T-helper 2 cell treated with Interferon-gamma antibody and Interleukin-4, amounts not matched to agents 100 ng/mL and 5 ng/mL, for 36 hours (primary cell): Measurements from ENCODE around the gene CDO1. TPM values are rescaled to one million over a fixed set of nuclear protein-coding genes. Genes with fewer than 3 reads are reported as not detected.

Experiments
- intact Hi-C: fragments of 100-400 bp; cut with micrococcal nuclease; formaldehyde crosslinking; loops from one replicate; pipeline ENCODE4 v1.15.1; 2023
- total RNA-seq: library from RNA; stranded (reverse); gene quantifications from 2 replicates; pipeline ENCODE4 v1.2.3, GENCODE V29; 2022

Gene CDO1
- total RNA-seq, 1 donor from 2014 or later = 0.23 TPM

DNA sequence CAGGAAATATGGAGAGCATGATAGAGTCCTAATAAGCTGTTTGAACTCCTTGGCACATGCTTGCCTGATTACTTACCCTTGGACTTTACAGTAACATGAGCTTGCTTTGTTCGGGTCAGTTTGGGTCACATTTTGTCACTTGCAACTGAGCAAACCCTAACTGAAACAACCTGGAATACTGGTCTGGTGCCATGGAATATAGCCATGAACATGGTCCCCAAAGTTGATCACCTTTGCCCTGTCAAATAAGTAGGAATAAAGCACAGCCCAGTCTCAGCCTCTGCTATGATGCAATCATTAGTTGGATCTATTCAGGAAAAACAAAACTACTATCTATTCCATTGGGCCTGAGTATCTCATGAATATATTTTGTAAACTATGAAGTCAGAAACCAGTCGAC lies 18.2 kb downstream of the CDO1 start:
- intact Hi-C loops = no loop called here

DNA sequence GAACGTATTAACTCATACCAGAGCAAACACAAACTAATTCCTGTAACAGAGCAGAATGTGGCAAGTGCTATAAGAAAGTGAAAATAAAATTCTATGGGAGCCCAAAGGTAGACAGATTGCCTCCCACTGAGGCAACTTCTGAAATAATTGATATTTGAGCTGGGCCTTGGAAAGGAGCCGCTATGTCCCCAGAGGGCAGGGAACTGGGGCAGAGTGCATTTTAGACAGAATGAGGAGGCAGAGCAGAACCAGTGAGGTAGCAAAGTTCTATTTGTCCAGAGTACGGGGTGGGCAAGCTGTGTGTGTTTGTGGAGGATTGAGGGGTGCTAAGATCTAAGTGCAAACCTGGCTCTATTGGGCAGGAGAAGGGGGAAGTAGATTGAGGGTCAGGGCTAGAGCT lies 19.8 kb downstream of the CDO1 start:
- intact Hi-C loops = no loop called here

DNA sequence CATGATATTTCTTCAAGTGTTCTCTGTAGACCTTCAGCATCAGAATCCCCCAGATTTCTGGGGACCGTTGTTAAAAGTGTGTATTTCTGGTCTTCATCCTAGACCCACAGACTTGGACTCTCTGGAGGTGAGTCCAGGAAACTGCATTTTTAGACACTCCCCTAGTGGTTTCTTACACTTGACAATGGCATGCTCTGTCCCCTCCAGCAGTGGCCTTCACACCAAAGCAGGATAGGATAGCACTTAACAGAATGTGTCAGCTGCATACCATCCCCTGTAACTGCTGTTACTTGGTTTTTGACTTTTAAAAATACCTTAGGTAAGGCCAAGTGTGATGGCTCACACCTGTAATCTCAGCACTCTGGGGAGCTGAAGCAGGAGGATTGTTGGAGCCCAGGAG lies 20.8 kb downstream of the CDO1 start:
- intact Hi-C loops = no loop called here

- intact Hi-C loops = no loop called here
These were observed 28.0 kb downstream of the CDO1 start for GRCh38 chr5:115788440-115788839.

GRCh38 chr5:115787426-115787825 lies 29.0 kb downstream of the CDO1 start:
- intact Hi-C loops = no loop called here

- intact Hi-C loops = no loop called here
These were observed 30.9 kb downstream of the CDO1 start for GRCh38 chr5:115785381-115786065.

DNA sequence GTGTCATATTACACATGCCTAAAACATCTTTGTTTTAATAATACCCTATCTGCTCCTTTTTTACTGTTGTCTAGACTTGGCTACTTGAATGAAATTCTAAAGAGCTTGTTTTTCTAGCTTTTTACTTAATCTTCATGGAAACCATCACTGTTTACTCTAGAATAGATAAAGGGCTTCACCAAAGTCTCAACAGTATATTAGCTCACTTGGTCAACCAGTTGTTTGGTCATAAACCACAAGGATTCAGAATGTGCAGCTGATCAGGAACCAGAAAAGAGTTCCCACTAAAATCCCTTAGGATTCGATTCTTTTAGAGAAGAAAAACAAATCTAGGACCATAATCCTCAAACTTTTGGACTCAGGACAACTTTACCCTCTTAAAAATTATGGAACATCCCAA lies 38.0 kb downstream of the CDO1 start:
- intact Hi-C loops = no loop called here

DNA sequence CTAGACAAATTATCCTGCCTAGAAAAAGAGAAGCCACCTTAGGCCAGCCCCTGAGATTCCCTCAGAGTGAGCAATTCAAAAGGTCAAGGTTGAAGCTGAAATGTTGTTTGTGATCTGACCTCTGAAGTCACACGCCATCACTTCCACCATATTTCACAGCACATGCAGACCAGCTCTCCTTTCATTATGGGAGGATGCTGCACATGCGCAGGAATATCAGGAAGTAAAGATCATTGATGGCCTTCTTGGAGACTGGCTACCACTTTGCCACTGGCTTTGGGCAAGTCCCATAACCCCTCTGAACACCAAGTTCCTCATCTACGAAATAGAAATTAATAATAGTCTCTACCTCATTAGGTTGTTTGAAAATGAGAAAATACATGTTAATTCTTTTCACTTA lies 39.5 kb downstream of the CDO1 start:
- intact Hi-C loops = no loop called here

DNA sequence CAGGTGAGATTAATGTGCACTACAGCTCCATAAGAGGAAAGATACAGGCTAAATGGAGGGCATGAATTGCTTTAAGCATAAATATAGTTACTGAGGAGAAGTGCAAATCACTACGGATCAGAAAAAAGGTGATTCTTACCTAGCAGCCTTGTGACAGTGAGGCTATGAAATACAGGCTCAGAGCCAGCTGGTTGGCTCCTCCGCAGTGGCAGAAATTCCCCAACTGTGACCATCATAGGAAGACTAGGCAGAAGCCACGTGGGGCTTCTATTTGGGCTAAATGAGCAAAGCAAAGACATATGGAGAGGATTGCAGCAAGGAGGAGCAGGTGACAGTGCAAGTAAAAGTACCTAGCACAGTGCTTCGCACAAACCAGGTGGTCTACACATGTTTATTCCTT lies 40.5 kb downstream of the CDO1 start:
- intact Hi-C loops = no loop called here

DNA sequence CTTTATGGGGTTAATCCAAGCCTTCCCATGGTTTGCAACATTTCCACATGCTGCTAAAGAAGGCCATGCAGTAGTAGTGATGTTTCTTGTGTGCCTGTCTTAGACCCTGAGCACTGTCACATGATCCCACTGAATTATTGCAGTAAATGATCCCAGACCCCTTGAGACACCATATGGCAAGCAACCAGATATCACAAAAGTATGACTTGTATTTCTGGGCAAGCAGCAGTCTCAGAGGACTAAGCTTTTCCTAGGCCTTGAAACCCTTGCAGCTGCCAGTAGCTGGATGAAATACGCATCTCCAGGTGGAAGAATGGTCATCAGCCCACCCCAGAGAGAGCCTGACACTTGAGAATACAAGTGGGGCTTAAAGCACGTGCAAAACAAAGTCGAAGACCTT lies 41.8 kb downstream of the CDO1 start:
- intact Hi-C loops = loop anchor here (5.0 kb wide), 1 partner anchor 142 kb away; no protein-coding TSS in a partner anchor

GRCh38 chr5:115772731-115773475 lies 43.6 kb downstream of the CDO1 start:
- intact Hi-C loops = loop anchor here (5.0 kb wide), 1 partner anchor 141 kb away; no protein-coding TSS in a partner anchor

DNA sequence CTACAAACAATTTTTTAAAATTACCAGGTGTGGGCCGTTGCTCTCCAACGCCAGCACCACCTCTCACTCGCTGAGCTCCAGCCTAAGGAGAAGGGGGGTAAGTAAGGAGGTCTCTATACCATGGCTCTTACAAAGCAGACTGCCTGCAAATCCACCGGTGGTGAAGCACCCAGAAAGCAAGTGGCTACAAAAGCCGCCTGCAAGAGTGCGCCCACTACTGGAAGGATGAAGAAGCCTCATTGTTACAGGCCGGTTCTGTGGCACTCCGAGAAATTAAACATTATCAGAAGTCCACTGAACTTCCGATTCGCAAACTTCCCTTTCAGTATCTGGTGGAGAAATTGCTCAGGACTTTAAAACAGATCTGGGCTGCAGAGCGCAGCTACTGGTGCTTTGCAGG lies 46.0 kb downstream of the CDO1 start:
- intact Hi-C loops = loop anchor here (5.0 kb wide), 1 partner anchor 138 kb away; no protein-coding TSS in a partner anchor

DNA sequence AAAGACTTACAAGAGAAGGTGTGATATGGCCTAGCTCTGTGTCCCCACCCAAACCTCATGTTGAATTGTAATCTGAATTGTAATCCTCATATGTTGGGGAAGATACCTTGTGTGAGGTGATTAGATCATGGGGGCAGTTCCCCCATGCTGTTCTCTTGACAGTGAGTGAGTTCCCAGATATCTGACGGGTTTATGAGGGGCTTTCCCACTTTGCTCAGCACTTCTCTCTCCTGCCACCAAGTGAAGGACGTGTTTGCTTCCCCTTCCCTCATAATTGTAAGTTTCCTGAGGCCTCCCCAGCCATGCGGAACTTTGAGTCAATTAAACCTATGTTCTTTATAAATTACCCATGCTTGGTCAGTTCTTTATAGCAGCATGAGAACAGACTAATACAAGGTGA lies 49.0 kb downstream of the CDO1 start:
- intact Hi-C loops = no loop called here

- intact Hi-C loops = no loop called here
These were observed 49.9 kb downstream of the CDO1 start for GRCh38 chr5:115766608-115767007.

DNA sequence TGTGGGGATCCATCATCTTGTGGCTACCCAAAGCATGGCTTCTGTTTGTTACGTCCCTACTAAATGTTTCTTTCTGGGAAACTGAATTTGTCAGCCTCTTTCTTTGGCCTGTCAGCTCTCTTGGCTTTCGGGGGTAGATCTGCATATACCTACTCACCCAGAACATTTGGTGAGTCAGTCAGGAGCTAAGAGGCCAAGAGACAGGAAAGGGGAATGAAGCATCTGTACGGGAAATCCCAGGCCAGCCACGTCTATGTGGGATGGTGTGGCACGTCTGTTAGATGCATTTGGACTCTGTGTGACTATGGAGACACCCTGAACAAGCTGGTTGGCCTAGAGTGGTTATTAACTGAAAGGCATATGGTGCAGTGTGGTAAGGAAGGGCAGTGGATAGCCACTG lies 58.1 kb downstream of the CDO1 start:
- intact Hi-C loops = no loop called here

GRCh38 chr5:115755675-115756074 lies 60.8 kb downstream of the CDO1 start:
- intact Hi-C loops = no loop called here

Other genes starting within 250 kb of the CDO1 start
- gene TICAM2, start 214.2 kb downstream of the CDO1 start, total RNA-seq = 0.84 and 1.00 TPM in 2 replicates
- 45.1 and 47.8 TPM in 2 replicates for gene TMED7, start 190.6 kb downstream of the CDO1 start, total RNA-seq
- 41.4 and 41.8 TPM in 2 replicates for gene ATG12, start 24.9 kb upstream of the CDO1 start, total RNA-seq
- 68.7 and 69.4 TPM in 2 replicates for gene AP3S1, start 25.3 kb upstream of the CDO1 start, total RNA-seq
- 0.05 TPM in 1 of 2 replicates, not detected in the other for gene LVRN, start 145.8 kb upstream of the CDO1 start, total RNA-seq
- not detected in 2 replicates for gene ARL14EPL, start 215.8 kb upstream of the CDO1 start, total RNA-seq